Measurements from ENCODE around the gene FOXD2.

FOXD2 gene

GRCh38 chr1:47459253-47459788 lies 21.5 kb downstream of the FOXD2 start:
- DNase-seq (ENCODE audit: low read depth), result no peak
- no peak overlapping the region for H3K4me3 ChIP-seq (ENCODE audit: control insufficient read depth, low read depth, low read length)
- TF ChIP-seq CTCF (IDR thresholded peaks at IDR 0.05; ENCODE audit: control insufficient read depth, insufficient read depth, low read depth, low read length, missing control alignments), result no peak

DNA sequence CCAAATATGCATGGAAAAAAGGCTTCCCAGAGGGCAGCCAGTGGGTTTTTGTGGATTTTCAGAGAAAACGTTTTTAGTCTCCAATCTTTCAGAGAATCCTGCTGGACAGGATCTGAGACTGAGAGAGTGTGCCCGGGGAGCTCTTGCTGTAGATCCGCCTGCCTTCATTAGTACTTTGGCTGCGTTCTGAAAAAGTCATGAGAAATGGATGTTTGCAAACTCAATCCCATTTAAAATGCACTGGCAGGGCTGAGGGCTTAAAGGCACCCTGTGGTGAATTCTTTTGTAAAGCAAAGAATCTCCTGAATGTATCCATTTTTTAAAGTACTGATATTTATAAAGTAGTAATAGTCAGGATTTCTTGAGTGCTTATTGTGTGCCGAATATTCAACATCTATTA lies 22.2 kb downstream of the FOXD2 start:
- DNase-seq (ENCODE audit: low read depth), result no peak
- TF ChIP-seq CTCF (IDR thresholded peaks at IDR 0.05; ENCODE audit: control insufficient read depth, insufficient read depth, low read depth, low read length, missing control alignments), result no peak
- no peak overlapping the region for H3K4me3 ChIP-seq (ENCODE audit: control insufficient read depth, low read depth, low read length)

- no peak for TF ChIP-seq CTCF (IDR thresholded peaks at IDR 0.05; ENCODE audit: control insufficient read depth, insufficient read depth, low read depth, low read length, missing control alignments)
- no peak overlapping the region for H3K4me3 ChIP-seq (ENCODE audit: control insufficient read depth, low read depth, low read length)
- no peak for DNase-seq (ENCODE audit: low read depth)
Measured at GRCh38 chr1:47460456-47460855, 22.6 kb downstream of the FOXD2 start.

DNA sequence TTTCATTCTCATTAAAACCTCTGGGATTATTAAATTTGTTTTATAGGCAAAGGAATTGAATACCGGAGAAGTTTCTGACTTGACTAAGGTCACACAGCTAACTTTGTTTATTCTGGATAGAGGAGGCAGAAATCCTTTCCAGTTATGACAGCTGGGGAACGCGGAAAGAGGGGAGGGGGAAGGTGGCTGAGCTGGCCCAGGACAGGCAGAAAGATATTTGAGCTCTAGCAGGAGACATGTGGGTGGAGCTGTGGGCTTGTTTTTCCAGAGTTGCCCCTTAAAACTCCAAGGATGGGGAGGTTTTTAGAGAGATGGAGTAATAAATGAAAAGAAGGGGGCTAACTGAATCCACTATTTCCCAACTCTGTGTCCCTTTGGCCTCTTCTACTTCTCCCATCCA lies 27.8 kb downstream of the FOXD2 start:
- no peak for DNase-seq (ENCODE audit: low read depth)
- no peak overlapping the region for H3K4me3 ChIP-seq (ENCODE audit: control insufficient read depth, low read depth, low read length)
- no peak for TF ChIP-seq CTCF (IDR thresholded peaks at IDR 0.05; ENCODE audit: control insufficient read depth, insufficient read depth, low read depth, low read length, missing control alignments)

- no peak overlapping the region for H3K4me3 ChIP-seq (ENCODE audit: control insufficient read depth, low read depth, low read length)
- DNase-seq (ENCODE audit: low read depth), result no peak
- no peak for TF ChIP-seq CTCF (IDR thresholded peaks at IDR 0.05; ENCODE audit: control insufficient read depth, insufficient read depth, low read depth, low read length, missing control alignments)
Measured at GRCh38 chr1:47468709-47469389, 31.0 kb downstream of the FOXD2 start.

DNA sequence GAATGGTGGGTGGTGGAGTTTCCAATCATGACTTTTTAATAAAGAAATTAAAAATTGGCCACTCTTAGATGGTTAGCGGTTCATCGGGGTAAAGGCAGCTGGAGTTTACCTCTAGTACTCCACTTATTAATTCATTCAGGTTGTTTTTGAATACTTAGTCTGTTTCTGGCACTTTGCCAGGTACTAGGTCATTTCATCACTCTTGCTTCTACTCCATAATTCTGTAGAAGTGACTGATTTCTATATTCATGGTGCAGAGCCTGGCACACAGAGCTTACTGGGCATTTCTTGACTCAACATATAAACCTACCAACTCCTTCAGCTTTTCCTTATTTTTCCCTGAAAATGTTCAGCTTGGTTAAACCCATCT lies 31.5 kb downstream of the FOXD2 start:
- H3K4me3 ChIP-seq (ENCODE audit: control insufficient read depth, low read depth, low read length), result no peak overlapping the region
- no peak for TF ChIP-seq CTCF (IDR thresholded peaks at IDR 0.05; ENCODE audit: control insufficient read depth, insufficient read depth, low read depth, low read length, missing control alignments)
- DNase-seq (ENCODE audit: low read depth), result no peak
